SKM-1 (cell line): ENCODE results near the gene DCDC2C.
A peak's percentile ranks its signal among the peaks of the same experiment; 100 is the strongest.
"Not testable (repeated sequence)": the region's sequence is repeated elsewhere in the genome, so short reads cannot be mapped to it uniquely, and the experiment has no call there.

Source experiments
- DNase-seq: peaks from one replicate; lab custom pipeline; 2025; ENCODE audit not compliant: unreplicated experiment; lab: John Stamatoyannopoulos, UW

The DCDC2C gene, protein sequence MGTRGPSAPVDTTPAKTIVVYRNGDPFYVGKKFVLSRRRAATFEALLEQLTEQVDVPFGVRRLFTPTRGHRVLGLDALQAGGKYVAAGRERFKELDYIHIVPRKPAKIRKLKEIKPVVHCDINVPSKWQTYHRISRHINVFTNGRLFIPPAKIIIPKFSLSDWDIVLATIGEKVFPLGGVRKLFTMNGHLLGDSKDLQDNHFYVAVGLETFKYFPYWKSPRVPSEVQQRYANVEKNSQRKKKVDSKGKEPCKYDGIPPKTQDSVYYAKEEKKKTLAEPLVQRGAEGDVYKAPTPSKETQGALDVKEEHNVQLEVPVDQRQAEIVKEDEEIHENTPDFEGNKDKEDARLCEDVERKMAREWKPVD

DNA sequence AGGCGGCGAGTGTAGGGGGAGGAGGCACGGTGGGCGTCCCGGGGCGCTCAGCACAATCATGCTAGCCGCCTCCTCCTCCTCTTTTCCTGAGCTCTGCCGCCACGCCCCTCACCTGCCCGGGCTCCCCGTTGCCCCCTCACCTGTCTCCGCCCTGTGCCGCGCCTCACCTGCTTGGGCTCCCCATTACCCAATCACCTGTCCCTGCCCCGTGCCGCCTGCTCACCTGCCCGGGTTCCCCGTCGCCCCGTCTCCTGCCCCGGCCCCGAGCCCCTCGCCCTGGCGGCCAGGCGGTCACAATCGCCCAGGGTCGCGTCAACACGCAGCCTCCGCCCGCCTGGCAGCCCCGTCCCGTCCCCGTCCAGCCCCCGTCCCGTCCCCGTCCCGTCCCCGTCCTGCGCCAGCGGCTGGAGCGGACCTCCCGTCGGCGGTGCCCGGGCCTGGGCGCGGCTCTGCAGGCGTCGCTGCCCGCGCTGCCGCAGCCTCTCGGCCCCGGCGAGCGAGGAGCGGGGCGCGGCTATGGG is at the start of gene DCDC2C:
TSS of gene DCDC2C (plus strand) at position 340 of the 521 bp plus-strand sequence. CDS start at position 517, 177 bp downstream.
- no peak for DNase-seq

DNA sequence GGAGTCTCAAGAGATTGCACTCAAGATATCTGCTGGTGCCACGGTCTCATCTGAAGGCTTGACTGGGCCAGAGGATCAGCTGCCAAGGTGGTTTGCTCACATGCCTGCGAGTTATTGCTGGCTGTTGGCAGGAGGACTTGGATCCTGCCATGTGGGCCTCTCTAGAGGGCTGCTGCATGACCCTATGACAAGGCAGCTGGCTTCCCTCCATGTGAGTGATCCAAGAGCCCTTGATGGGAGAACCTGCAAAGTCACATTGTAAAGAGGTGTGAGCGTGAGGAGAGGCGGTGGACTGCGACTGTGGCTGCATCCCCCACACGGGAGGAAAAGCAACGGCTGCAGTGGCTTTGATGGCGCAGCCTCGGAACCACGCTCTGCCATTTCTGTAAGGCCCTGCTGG is 49.4 kb upstream of the DCDC2C start:
- no peak for DNase-seq

DNA sequence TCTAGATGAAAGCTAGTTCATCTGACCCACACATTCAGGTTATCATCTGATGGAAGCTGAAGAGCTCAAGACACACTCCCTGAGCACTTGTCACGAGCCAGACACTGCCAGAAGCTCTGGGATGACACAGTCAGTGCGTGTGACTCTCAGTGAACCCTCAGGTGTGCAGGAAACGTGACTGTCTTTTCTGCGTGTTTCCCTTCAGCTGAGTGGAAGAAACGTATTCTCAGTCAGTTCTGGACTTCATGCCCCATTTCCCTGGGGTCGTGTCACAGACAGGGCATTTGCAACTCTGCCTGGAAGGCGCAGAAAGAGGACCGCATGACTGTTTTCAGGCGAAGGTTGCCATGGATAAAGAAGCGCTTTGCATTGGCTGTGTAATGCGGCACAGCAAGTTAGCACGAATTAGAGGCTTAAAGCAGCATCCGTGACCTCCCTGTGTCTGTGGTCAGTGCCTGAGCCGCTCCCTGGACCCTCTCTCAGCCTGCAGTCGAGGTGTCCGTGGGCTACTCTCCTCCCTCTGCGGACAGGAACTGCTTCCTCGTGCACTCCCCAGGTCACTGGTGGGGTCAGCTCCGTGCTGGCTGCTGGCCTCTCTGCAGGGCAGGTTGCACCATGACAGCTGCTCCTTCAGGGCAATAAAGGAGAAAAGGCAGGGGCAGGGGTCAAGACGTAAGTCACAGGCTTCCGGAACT is 48.7 kb upstream of the DCDC2C start:
- DNase-seq, result no peak

DNA sequence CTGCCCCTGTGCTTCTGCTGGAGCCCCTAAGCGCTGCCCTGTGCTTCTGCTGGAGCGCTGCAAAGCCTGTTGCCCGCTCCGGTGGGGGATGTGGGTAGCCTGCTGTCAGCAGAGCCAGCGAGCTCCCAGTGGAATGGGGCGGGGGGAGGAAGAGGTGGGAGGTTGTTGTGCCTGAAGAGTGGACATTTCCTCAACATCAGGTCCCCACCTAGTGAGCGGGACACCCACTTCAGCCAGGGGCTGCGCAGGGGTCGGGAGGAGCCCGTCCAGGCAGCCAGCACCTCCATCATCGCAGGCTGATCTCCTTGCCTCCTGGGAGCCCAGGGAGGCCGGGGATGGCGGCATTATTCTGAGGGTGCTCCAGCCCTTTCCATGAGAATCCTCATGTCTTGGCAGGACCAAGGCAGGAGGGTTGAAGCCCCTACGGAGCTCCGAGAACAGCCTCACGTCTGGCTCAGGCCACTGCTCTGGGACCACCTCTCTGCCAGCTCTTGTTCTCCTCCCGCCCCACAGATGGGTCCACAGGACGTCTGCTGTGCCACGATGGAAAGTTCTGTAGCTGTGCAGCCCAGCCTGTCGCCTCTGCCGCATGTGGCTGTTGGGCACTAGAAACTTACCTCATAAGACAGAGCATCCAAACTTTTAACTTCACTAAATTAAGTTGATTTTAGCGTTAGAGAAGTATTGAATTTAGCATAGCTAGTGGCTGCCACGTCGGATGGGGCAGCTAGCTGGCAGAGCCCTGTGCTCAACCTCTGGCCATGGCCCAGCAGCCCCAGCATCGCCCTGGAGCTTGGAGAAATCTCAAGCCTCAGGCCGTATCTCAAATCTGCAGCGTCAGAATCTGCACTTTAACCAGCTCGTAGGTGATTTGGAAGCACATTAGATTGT is 47.3 kb upstream of the DCDC2C start:
- no peak for DNase-seq

DNA sequence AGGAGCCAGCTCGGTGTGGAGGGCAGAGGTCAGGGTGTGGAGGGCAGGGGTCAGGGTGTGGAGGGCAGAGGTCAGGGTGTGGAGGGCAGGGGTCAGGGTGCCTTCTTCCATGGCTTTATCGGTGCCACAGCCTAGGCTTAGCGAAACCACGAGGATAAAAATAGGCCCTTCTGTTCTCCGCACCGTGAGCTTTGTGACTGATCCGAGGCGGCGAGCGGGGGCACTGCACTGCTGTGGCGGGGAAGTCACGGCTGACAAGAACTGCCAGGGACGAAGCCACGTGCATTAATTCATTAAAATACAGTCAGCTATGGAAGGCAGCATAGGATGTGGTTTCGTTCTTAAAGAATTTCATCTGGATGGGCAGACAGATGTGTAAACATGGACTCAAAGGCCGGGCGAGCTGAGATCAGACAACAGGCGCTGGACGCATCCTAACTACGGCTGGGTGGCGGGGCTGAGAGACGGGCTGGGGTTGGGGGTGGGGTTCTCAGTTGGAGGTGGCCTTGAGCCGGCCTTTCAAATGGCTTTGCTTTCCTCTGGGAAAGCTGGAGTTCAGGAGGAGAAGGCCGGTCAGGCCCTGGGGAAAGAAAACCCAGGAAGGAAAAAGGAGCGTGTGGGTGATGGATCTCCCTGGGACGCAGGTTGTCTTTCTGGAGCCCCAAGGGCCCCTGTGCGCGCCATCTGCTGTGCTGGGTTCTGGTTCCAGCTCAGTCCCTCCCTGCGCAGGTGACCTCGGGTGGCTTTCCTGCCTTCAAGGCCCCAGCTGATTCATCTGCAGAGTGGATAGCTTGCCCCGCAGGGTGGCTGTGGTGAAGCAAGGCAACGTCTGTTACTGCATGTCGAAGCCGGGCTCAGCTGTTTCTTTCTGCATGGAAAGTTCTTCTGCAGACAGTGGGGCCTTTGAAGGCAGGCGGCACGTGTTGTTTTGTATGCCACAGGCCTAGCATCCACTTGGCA is 46.3 kb upstream of the DCDC2C start:
- DNase-seq, result no peak

DNA sequence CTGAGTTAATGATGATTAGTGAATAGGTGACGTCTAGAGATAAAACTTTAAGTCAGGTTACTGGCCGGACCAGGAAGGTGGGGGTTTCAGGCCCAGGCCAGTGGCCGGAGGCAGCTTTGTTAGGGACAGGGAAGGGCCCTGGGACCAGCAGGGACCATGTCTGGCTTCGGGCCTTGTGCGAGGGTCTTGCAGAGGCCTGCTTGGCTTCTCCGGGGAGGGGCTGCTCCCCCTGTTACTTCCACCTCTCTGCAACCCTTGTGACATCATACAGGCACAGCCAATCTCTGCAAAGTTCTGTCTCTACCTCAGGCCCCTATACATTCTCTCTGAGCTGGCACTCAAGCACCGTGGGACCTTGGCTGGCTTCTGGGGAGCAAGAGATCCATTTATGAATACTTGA is 45.5 kb upstream of the DCDC2C start, which contains the start of gene ALLC:
TSS of gene ALLC (plus strand) at position 320 of the 400 bp plus-strand sequence. CDS start 12,958 bp downstream, outside the sequence.
- no peak for DNase-seq

DNA sequence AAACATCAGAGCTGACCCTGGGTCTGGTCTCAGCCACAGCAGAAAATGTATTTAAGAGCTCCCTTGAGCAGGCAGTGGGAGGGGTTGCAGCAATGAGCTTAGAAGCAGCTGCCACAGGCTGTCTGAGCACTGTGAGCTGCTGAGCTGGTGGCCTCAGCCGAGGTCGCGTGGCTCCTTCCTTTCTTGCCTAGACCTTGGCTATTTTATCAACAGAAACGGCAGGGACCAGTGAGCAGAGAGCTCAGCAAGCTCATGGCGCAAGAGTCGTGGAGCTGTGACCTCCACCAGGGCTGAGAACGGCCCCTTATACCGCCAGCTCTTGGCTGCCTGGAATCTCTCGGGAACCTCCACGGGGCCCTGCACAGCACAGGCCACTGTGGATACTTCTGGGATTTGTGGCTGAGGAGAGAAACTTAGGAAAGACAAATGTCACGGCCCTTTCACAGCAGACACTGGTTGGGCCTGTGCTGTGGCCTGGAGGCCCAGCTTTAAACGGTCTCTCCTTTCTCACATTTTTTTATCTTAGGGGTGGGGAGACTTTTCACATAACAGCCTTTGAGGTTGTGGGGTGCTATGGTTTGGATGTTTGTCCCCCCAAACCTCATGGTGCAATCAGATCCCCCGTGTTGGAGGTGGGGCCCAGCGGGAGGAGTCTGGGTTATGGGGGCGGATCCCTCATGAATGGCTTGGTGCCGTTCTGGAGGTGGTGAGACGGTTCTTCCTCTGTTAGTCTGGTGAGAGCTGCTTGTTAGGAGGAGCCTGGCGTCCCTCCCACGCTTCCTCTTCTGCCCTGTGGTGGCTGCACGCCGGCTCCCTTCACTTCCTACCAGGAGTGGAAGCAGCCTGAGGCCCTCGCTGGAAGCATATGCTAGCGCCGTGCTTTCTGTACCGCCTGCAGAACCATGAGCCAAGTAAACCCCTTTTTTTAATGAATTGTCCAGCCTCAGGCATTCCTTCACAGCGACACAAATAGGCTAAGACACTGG is 43.6 kb upstream of the DCDC2C start:
- DNase-seq, result peak; percentile 25

DNA sequence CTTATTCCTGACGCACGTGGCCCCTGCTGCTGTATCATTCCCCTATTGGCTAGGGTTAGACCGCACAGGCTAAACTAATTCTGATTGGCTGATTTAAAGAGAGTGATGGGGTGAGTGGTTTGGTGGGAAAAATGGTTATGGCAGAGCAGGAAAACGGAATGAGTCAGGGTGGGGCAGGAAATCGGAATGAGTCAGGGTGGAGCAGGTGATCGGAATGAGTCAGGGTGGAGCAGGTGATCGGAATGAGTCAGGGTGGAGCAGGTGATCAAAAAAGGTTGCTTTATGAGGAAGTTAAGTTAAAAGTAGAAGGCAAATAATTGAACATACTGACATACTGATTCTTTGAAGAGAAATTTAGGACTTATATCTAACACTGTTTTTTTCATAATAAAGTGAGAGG is 42.7 kb upstream of the DCDC2C start:
- DNase-seq, result not testable (repeated sequence)

DNA sequence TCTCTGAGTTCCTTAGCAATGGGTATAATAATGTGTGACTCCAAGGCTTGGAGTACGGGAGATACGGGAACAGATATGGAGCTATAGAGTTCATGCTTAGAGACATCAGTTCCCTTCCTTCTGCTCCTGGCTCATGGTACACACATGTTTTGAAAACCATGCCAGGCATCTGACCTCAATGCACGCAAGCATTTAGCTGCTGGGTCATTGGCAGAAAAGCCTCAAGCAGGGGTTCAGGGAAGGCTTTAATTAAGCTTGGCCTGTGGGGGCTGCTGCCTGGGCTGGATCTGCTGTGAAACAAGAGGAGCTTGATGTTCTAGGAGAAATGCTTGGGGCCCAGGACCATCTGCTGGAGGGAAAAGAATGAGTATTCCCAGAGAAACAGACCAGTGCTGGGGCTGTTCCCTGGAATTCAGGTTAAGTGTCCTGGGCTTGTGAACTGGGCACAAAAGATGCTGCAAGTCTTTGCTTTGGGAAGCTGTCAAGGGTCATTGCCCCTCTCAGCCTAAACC is 42.2 kb upstream of the DCDC2C start:
- DNase-seq, result no peak

DNA sequence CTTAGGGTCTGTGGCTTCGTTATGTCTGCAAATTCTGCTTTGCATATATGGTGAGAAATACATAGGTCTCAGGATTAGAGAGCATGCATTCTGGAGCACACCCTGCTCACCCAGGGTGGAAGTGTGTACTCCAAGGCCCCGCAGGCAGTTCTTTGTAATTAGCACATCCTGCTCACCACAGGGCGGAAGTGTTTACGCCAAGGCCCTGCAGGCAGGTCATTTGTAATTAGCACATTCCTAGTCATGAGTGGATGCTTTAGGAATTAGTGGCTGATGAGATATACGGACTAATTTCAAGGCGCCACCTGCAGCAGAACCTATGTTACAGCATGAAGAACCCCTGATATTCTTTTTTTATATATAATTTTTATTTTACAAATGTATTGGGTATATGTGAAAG is 41.1 kb upstream of the DCDC2C start:
- DNase-seq, result peak; percentile 69

DNA sequence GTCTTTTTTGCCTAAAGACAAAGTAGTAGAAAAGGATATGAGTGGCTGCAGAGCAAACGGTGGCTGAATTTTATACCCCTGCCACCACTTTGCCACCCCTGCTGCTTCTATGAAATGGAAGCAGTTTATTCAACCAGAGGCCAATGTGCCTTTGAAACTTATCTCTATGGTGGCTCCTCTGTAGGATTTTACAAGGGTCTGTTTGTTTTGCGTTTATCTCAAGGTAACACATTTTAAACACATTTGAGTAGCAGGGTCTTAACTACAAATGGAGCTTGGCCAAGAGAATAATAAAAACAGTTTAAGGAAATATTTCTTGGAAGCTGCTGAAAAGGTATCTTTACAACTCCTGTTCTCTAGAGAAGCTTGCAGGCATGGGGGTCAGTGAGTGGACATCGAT is 39.3 kb upstream of the DCDC2C start:
- no peak for DNase-seq

DNA sequence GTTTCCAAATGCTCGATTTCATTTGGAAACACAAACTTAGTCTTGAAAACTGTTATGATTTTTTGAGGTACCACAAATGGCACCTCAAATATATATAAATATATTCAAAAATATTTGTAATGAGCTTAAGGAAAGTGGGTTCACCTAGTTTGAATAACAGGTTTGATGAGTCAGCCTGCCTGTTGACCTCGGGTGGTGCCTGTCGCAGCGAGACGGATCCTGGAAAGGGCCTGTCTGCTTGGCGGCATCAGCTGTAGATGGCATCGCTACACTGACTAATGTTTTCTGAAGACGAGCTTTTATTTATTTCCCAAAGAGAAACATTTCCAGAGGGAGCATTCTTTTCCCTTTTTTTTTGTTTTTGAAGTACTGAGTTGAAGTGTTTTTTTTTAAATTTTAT is 38.5 kb upstream of the DCDC2C start:
- no peak for DNase-seq

DNA sequence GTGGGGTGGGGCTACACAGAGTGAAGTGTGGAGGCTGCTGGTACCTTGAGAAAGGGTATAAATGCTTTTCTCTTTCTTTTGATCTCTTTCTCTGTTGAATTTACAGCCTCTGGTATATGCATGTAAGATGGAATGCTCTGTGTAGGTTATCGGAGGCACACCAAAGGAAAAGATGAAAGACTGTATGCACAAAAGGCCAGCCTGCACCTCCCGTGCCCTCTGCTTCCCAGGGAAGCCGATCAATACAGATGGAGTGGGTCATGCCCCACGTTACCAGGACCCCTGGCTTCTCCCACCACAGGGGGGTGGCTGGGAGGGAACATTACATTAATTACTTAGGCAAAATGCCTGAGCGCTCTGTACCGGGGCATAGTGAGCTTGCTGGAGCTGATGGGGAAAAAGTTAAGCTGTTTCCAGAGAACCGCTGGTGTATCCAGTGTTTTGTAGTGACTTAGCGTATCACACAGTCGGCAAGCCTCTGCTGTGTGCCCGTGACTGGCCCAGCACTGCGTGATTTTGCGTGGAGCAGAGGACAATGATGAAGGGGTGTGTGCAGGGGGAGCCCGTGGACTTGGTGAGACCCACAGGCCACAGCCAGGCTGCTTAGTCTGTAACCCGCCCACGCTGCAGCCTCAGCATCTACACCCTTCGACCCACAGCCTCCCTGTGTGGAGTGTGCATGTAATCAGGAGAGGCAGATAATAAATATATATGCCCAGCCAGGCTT is 37.3 kb upstream of the DCDC2C start:
- no peak for DNase-seq

DNA sequence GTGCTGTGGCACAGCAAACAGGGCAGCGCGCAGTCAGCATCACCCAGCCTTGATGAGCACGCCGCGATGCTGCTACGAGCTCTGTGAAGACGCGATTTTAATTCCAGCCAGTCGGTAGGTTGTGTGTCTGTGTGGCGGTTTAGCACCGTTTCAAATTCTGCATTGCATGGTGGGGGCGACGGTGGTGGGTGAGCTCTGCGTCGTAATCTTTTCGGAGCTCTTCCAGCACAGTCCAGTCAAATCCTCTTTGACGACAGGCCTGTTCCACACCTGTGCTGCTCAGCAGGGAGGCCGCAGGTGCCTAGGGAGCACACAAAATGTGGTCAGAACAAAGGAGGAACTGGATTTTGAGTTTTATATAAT is 36.8 kb upstream of the DCDC2C start:
- no peak for DNase-seq

DNA sequence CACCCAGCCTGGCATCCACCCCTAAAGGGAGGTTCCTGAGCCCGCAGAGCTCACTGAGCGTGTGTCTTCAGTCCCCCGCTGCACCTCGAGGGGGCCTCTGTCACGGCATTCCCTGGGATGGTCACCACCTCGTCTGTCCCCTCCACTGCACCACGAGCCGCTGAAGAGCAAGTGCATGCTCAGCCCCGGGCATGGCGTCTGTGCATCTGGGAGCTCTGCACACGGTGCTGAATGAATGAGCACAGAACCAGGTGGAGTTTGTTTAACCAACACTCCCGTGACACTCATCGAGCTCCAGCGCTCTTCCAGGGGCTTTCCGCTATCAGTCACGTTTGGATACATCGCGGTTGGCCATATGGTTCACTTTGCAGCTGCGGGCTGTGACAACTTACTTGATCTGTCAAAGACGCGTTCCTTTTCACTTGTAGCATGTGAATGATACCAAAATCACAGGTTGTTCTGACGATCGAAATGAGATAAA is 36.2 kb upstream of the DCDC2C start:
- DNase-seq, result no peak

DNA sequence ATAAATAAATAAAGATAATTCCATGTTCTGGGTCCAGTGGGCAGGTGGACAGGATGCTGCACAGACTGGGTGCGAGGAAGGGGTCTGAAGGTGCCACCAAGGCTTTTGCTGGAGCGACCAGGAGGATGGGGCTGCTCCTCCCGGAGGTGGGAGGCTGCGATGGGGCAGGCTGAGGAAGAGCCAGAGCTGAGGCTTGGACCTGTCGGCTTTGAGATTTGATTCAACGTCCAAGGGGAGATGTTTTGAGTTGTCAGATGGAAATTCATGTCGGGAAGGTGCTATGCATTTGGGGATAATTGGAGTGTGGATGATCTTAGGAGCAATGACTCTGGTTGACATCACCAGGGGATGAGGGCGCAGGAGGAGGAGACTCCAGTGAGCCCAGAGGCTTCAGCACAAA is 33.7 kb upstream of the DCDC2C start:
- no peak for DNase-seq

DNA sequence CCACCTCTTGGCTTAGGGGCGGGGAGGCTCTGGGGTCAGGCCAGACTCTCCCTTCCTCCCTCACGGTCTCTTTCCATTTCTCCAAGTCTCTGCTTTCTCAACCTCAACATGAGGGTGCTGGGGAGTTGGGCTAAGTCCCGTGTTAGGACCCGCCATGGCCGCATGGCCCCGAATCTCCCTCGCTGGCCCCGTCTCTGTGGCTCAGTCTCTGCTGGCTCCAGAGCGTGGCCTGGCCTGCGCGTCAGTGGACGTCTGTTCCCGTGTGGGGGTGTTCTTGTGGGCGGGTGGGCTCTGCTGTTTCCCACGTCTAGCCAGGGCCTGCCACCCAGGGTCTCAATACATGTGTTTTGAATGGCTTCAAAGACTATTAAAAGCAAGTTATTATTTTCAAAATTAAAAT is 33.0 kb upstream of the DCDC2C start:
- DNase-seq, result no peak

DNA sequence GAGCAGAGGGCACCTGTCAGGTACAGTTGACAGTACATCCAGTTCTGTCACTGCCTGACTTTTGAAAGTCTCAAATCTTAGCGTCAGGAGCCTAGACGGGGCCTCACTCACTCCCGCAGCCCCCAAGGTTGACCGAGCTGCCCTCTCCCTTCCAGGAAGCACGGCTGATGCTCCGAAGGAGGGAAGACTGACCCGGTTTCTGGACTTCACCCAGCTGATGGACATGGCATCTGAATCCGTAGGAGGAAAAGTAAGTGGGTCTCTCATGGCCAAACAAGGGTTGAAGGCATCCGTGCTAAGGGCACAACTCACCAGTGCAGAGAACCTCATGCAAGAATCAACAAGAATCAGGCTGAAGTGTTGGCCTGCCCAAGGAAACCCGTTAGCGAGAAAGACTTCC is 32.4 kb upstream of the DCDC2C start:
- DNase-seq, result no peak
